Left ventricle myocardium inferior (tissue), 1 donor: Measurements from ENCODE around the gene LMNTD1. TPM values are rescaled to one million over a fixed set of nuclear protein-coding genes. Genes with fewer than 3 reads are reported as not detected.

Experiments
- DNase-seq: peaks from one replicate; pipeline ENCODE4 v3.0.0-alpha.2; 2020
- H3K27ac ChIP-seq: fragments of 200-600 bp; replicated peaks from 2 replicates; pipeline ENCODE4 v1.8.0; 2021
- H3K27me3 ChIP-seq: fragments of 200-600 bp; 2 replicates; pipeline ENCODE4 v1.8.0; 2021; ENCODE audit warnings: low read depth
- H3K36me3 ChIP-seq: fragments of 200-600 bp; 2 replicates; pipeline ENCODE4 v1.8.0; 2021
- H3K4me1 ChIP-seq: fragments of 200-600 bp; 2 replicates; pipeline ENCODE4 v1.8.0; 2021
- H3K4me3 ChIP-seq: fragments of 200-600 bp; 2 replicates; pipeline ENCODE4 v1.8.0; 2021; ENCODE audit warnings: mild to moderate bottlenecking, moderate library complexity
- H3K9me3 ChIP-seq: fragments of 200-600 bp; replicated peaks from 2 replicates; pipeline ENCODE4 v1.8.0; 2021
- intact Hi-C: fragments of 100-400 bp; cut with micrococcal nuclease; formaldehyde crosslinking; loops from one replicate; pipeline ENCODE4 v1.11.0; 2022
- total RNA-seq: library from RNA; stranded (reverse); fragmentation: NEBNext Ultra II Directional; extraction: Animal tissue kit (Norgen Biotek cat#: 25700); gene quantifications from one replicate; pipeline ENCODE4 v1.2.1, GENCODE V29; 2021
- TF ChIP-seq, protein P1 (sequence below): fragments of 200-600 bp; IDR thresholded peaks from 2 replicates; pipeline ENCODE4 v1.8.0; 2021; ENCODE audit warnings: antibody characterized with exemption, mild to moderate bottlenecking, borderline replicate concordance
- donor health status: DM: no; HTN: yes; CAD: no; lungs with severe emphysema.

The LMNTD1 gene
- total RNA-seq, 1 donor from 2014 or later = not detected

DNA sequence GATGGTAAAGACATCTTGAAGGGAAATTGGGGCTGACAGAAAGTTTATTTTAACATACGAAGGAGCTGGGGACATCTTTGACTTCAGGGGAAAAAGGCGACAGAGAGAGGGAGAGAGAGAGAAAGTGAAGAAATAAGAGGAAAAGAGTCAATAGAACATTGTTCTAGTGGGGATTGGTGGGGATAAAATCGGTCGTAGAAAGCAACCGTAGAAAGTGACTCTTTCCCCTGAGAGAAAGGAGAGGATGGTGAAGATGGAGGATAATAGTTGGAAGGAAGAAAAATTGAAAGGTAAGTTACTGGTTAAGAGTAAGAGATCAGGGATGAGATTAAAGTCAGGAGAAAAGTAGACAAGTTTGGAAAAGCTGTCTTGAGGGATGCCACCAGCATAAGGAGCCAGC is 75.9 kb downstream of the LMNTD1 start:
- H3K27ac ChIP-seq = no peak overlapping the region
- DNase-seq = no peak
- TF ChIP-seq, protein P1, sequence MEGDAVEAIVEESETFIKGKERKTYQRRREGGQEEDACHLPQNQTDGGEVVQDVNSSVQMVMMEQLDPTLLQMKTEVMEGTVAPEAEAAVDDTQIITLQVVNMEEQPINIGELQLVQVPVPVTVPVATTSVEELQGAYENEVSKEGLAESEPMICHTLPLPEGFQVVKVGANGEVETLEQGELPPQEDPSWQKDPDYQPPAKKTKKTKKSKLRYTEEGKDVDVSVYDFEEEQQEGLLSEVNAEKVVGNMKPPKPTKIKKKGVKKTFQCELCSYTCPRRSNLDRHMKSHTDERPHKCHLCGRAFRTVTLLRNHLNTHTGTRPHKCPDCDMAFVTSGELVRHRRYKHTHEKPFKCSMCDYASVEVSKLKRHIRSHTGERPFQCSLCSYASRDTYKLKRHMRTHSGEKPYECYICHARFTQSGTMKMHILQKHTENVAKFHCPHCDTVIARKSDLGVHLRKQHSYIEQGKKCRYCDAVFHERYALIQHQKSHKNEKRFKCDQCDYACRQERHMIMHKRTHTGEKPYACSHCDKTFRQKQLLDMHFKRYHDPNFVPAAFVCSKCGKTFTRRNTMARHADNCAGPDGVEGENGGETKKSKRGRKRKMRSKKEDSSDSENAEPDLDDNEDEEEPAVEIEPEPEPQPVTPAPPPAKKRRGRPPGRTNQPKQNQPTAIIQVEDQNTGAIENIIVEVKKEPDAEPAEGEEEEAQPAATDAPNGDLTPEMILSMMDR = no peak
- intact Hi-C loops = no loop called here
- no peaks in the 10 kb centered on the region for H3K27me3 ChIP-seq
- no peak overlapping the region for H3K4me3 ChIP-seq
- no peaks in the 10 kb centered on the region for H3K36me3 ChIP-seq
- H3K4me1 ChIP-seq = no peaks in the 10 kb centered on the region
- H3K9me3 ChIP-seq = peaks cover 9% of the 10 kb centered on the region

DNA sequence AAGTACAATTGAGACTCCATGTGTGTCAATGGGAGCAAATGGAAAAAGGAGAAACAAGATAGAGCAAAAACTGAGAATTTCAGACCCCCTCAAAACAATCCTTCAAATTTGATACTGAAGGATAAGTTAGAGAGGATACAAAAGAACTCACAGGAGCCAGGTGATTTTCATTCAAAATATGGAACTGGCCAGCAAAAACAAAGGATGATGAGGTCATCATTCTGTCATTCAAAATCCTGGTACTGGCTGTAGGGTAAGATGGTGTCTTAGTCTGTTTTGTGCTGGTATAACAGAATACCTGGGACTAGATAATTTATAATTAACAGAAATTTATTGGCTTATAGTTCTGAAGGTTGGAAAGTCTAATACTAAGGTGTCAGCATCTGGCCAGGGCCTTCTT is 80.6 kb downstream of the LMNTD1 start:
- intact Hi-C loops = no loop called here
- Histone ChIP-seq H3K4me1 (no peaks in the 10 kb centered on the region), H3K36me3 (no peaks in the 10 kb centered on the region), H3K27me3 (no peaks in the 10 kb centered on the region), H3K9me3 (peaks cover 9% of the 10 kb centered on the region), H3K4me3 (no peak overlapping the region), H3K27ac (no peak overlapping the region)
- DNase-seq = no peak
- TF ChIP-seq, protein P1 = no peak

DNA sequence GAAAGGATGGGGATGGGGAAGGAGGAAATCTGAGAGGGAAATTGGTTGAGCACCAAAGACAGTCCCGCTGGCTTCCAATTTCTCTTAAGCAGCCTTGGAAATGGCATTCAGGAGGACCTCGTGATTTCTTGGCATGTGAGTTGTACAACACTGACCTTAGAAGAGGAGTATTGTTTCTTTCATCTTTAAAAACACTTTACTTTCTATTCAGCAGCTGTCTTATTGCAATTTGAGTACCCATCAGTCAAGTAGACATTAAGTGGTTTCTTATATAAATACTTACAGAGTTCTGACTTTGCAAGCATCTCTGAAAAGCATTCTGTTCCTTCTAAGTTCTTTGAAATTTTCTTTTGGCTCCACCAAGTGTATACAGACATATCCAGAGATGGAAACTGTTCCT is 83.2 kb downstream of the LMNTD1 start:
- no peak for DNase-seq
- Histone ChIP-seq H3K27ac (no peak overlapping the region), H3K27me3 (no peaks in the 10 kb centered on the region), H3K4me1 (no peaks in the 10 kb centered on the region), H3K4me3 (no peak overlapping the region), H3K36me3 (no peaks in the 10 kb centered on the region), H3K9me3 (peaks cover 15% of the 10 kb centered on the region)
- TF ChIP-seq, protein P1 = no peak
- intact Hi-C loops = no loop called here

DNA sequence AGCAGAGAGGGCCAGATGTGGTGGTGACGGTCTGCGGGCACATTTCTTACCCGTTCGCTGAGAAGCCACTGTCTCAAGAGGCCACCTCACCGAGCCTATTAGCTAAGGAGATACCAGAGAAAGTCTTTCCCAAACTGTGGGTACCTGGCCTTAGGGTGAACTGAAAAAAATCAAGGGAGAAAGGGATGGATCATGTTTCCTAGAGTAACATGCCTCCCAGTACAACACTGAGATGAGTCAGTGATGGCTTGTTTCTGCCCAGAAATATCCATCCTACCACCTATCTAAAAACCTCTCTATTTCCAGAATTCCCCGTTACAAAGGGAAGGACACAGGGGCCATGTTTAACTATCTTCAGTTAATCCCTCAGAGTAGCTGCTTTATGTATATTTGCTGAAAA is 83.7 kb downstream of the LMNTD1 start:
- DNase-seq = no peak
- intact Hi-C loops = no loop called here
- Histone ChIP-seq H3K27ac (no peak overlapping the region), H3K27me3 (no peaks in the 10 kb centered on the region), H3K36me3 (no peaks in the 10 kb centered on the region), H3K4me3 (no peak overlapping the region), H3K4me1 (no peaks in the 10 kb centered on the region), H3K9me3 (peaks cover 15% of the 10 kb centered on the region)
- TF ChIP-seq, protein P1 = no peak

DNA sequence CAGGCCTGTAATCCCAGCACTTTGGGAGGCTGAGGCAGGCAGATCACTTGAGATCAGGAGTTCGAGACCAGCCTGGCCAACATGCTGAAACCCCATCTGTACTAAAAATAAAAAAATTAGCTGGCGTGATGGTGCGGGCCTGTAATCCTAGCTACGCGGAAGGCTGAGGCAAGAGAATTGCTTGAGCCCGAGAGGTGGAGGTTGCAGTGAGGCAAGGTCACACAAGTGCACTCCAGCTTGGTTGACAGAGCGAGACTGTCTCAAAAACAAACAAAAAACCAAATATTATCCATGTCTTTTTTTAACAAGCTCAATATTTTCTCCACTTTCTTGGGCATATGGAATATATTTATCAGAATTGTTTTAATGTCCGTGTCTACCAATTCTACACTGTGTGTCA is 89.6 kb downstream of the LMNTD1 start:
- Histone ChIP-seq H3K27ac (no peak overlapping the region), H3K9me3 (peaks cover 6% of the 10 kb centered on the region), H3K4me3 (no peak overlapping the region), H3K4me1 (no peaks in the 10 kb centered on the region), H3K36me3 (no peaks in the 10 kb centered on the region), H3K27me3 (no peaks in the 10 kb centered on the region)
- intact Hi-C loops = no loop called here
- no peak for DNase-seq
- TF ChIP-seq, protein P1 = no peak

DNA sequence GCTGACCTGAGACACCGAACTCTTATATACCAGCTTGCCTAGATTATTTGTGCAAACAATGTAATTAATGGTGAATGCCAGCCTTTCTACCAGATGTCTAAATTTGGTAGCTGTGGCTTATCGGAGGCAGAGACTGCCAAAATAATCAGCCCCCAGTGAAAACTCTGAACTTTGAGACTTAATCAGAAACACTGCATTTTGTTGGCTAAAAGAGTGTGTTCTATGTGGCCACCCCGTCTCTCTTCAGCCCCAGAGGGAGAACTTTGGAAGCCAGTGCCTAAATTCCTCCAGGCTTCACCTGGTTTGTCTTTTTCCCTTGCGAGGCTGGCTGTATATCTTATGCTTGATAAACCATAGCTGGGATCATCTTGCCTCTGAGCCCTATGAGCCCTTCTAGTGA is 90.1 kb downstream of the LMNTD1 start:
- TF ChIP-seq, protein P1 = no peak
- Histone ChIP-seq H3K4me3 (no peak overlapping the region), H3K36me3 (no peaks in the 10 kb centered on the region), H3K27ac (no peak overlapping the region), H3K9me3 (peaks cover 6% of the 10 kb centered on the region), H3K4me1 (no peaks in the 10 kb centered on the region), H3K27me3 (no peaks in the 10 kb centered on the region)
- intact Hi-C loops = no loop called here
- no peak for DNase-seq
